GM19452 (cell line): ENCODE data around the gene PWP2.
"Not testable (repeated sequence)": the region's sequence is repeated elsewhere in the genome, so short reads cannot be mapped to it uniquely, and the experiment has no call there.

Source experiments
- ATAC-seq: cut with Tn5 transposase; IDR thresholded peaks from one replicate; pipeline ENCODE4 v1.9.1; 2021; ENCODE audit not compliant: unreplicated experiment

Gene PWP2

DNA sequence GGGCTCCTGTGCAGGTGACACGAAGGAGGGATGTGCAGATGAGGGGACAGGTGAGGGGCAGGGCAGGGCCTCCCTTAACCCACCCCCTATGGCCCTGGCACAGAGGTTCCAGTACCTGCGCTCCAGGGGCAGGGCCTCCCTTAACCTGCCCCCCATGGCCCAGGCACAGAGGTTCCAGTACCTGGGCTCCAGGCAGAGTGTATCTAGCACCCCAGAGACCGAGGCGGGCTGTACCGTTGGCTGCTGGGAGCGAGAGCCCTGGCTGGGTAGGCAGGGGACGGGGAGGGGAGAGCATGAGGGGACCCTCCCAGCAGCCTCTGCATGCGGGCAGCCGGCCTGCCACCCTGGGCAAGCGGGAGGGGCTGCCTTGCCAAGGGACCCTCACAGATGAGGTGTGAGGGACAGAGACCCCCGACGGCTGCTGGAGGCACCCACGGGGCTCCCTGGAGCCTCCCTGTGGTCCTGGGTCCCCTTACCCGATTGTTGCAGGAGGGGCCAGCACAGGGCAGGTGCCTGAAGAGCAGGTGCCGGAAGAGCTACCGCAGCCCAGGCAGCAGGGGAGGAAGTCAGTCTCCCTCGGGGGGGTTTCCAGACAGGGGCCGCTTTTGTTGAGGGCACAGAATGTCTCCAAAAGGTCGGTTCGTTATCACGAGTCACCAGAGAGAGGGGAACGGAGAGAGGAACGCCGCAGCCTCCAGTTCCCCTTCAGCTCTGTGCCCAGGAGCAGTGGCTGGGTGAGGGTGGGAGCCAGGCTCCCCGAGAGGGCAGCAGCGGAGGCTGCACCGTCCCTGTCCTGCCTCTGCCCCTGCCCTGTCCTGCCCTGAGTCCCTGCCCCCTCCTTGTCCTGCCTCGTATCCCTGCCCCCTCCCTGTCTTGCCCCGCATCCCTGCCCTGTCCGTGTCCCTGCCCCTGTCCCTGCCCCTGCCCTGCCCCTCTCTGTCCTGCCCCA lies 52.4 kb downstream of the PWP2 start:
- ATAC-seq = not testable (repeated sequence)

DNA sequence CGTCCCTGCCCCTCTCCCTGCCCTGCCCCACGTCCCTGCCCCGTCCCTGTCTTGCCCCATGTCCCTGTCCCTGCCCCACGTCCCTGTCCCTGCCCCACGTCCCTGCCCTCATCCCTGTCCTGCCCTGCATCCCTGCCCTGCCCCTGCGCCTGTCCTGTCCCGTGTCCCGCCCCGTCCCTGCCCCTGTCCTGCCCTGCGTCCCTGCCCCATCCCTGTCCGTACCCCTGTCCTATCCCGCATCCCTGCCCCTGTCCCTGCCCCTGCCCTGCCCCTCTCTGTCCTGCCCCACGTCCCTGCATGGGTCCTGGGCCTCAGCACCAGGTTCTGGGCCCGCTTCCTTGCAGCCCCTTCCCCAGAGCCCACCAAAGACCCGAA lies 53.1 kb downstream of the PWP2 start:
- ATAC-seq = not testable (repeated sequence)

DNA sequence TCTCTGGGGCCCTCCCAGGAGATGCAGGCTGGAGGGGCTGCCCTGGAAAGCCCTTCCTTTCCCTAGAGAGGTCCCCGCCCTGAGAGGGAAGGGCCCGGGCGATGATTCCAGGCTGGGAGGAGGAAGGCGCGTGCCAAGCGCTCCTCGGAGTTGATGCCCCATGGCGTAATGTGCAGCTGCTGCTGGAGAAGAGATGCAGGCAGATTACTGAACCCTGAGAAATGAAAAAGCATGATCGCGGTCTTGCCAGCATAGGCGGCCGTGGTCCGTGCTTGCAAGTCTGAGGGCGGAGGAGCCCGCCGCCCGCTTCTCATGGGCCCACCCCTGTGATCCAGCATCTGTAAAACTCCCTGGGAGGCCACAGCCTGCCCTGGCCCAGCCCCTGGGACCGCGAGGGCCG lies 53.6 kb downstream of the PWP2 start:
- ATAC-seq = not testable (repeated sequence)

DNA sequence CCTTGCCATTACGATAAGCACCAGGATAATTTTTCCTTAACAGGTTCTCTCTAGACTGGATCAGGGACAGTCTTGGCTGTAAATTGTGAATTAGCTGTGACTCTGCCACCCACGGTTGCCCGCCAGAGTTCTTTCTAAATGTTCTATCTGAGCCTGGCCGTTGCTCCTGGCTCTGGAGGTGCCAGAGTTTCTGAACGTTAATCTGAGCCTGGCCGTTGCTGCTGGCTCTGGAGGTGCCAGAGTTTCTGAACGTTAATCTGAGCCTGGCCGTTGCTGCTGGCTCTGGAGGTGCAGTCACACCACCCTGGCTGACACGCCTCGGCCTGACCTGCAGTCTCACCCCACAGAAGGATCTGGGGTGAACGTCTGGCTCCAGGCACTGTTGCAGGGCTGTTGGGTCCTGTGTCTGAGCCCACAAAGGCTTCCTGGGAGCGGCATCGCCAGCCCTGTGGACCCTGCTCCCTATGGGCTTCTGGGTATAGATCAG lies 56.0 kb downstream of the PWP2 start:
- not testable (repeated sequence) for ATAC-seq

DNA sequence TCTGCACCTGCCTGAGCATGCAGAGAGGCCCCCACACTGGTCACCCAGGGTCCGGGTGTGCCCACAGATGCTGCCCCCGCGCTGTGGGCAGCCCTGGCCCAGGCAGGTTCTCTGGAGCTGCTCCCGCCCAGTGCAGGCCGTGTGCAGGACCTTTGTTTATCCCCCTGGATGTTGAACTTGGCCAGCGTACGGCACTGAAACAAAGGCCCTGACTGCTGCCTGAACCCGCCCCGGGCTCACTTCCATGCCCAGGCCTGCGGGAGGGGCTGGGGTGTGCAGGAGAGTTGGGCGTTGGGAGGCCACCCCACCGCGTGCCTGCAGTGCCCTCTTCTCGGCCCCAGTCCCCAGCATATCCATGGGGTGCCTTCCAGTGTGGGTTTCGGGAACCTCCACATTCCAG lies 58.7 kb downstream of the PWP2 start:
- not testable (repeated sequence) for ATAC-seq

DNA sequence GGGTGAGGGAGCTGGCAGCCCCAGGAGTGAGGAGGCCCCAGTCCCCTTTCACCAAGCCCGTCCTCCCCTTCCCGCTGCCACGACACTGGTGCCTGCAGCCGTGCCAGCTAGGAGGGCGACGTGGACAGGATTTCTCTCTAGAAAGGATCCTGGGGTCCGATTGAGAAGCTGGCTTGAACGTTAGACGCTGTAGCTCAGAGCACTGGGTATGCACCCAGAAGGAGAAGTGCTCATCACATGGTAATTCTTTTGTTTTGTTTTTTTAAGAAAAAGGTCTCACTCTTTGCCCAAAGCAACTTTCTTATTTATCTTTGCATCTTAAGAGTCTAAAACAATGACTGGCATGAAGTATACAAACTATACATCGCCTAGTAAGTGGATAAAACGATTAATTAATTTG lies 60.3 kb downstream of the PWP2 start:
- ATAC-seq = not testable (repeated sequence)

DNA sequence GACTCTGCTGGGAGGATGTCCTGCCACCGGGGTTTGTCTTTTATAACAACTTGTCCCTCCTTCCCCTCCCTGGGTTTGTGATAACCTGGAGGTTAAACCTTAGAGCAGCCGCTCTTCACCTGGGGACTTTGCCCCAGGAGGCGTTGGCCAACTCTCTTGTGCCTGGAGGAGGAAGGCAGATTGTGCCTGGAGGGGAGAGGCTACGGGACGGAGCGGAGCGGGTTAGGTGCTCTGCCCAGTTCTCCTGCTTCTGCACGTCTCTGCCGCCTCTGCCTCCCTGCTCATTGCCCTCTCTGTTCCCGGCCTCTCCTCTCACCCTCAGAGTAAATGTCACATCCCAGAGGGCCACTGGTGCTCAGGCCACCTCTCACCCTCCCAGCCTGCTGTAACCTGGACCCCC lies 63.1 kb downstream of the PWP2 start:
- not testable (repeated sequence) for ATAC-seq

DNA sequence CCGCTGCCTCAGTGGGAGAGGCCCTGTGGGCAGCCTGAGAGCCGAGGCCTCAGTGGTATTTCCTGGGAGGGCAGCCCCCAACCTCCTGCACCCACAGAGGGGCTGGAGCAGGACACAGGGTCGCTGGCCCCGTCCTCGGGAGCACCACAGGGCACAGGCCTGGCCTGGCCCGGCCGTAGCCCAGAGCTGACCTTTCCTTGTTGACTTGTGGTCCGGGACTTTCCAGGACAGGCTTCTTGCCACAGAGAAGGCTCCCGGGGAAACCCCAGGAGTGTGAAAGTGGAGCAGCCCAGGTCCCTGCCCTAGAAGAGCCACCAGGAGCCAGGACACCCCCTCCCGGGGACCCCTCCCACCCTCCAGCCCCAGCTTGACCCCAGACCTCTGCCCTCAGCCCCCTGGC lies 63.7 kb downstream of the PWP2 start:
- ATAC-seq = not testable (repeated sequence)

DNA sequence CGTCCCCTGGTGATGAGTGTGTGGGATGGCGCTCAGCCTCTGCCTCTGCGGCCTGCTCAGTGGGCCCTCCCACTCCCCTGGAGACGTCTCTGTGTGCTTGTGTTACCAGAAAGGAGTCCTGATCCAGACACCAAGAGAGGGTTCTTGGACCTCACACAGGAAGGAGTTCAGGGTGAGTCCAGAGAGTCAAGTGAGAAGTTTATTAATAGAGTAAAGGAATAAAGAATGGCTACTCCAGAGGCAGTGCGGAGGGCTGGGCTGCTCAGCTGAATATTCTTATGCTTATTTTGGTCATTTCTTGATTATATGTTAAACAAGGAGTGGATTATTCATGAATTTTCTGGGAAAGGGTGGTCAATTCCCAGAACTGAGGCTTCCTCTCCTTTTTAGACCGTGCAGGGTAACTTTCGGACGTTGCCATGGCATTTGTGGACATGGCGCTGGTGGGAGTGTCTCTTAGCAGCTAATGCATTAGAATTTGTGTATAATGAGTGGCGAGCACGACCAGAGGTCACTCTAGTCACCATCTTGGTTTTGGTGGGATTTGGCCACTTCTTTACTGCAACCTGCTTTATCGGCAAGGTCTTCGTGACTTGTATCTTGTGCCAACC lies 64.9 kb downstream of the PWP2 start:
- not testable (repeated sequence) for ATAC-seq

DNA sequence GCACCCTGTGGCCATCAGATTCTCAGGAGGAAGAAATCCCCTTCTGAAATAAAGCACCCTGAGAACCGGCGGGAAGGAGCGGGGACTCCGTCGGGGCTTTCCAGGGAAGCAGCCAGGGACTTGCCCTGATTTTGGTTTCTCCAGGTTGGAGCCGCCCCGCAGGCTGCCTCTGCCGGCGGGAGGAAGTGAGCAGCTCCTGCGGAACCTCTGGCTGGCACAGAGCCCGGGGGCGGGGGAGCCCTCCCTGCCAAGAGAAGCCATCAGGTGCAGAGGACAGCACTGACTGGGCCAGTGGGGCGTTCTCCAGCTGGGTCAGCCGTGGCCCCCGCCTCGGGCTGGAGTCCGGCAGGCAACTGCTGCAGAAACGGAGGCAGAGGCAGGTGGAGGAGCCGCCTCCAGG lies 65.5 kb downstream of the PWP2 start:
- not testable (repeated sequence) for ATAC-seq

DNA sequence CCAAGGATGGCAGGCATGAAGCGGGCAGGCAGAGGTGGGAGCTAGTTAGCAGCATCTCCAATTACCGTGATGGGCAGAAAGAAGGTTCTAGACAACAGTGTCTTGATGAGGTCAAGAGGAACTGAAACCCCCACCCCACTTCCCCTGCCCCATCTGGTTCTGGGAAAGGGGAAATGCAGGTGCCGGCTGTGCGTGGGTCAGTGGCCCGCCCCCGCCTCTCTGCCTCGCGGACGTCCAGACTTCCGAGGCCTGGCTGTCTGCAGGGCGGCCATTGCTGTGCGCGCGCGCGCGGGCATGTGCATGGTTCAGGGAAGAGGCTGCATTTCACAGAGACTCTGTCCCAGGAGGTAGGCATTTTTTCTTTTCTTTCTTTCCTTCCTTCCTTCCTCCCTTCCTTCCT lies 68.0 kb downstream of the PWP2 start:
- ATAC-seq = not testable (repeated sequence)

DNA sequence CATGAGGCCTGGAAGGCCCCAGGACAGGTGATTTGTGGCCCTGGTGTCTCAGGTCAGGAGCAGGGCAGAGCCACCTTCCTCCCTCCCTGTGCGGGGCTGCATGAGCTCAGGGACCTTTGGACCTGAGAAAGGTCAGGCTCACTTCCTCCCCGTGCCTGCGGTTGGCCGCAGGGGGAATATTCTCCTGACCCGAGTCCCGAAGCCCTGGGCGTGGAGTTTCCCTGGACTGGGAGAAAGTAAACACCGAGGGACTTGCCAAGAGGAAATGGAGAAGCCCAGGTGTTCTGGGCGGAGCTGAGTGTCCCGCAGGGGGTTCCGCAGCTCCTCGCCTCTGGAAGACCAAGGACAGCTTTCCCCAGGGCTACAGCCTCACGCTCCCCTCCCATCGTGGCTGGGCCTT lies 68.9 kb downstream of the PWP2 start:
- ATAC-seq = not testable (repeated sequence)
